ENCODE data around the gene SSRP1. TPM values are rescaled to one million over a fixed set of nuclear protein-coding genes. Genes with fewer than 3 reads are reported as not detected.

Gene SSRP1
- total and polyA plus RNA-seq, 8 donors: 20.5 to 61.9 (median 42.7) TPM

GRCh38 chr11:57309106-57310059 is 26.3 kb downstream of the SSRP1 start:
- H3K4me3 ChIP-seq: no peak overlapping the region
- no peak for TF ChIP-seq CTCF (IDR thresholded peaks at IDR 0.05)
- H3K9me3 ChIP-seq: no peaks in the 10 kb centered on the region
- H3K36me3 ChIP-seq: peaks cover 0 to 31% (median 11%) of the 10 kb centered on the region in 3 donors
- peaks cover 43 to 60% (median 52%) of the 10 kb centered on the region in 3 donors for H3K4me1 ChIP-seq
- H3K27ac ChIP-seq: peak overlapping the region in 2 of 4 donors; percentile 66 to 90
- DNase-seq (peak in 2 of 6 donors; percentile 23 to 49), ATAC-seq (no peak), FAIRE-seq (no peak)
- WGBS, 2 donors: 82 to 87% methylated on average over 24 of the region's 24 CpGs
- H3K27me3 ChIP-seq: no peaks in the 10 kb centered on the region
- intact Hi-C loops (cut with DNase I): loop anchor here in 1 of 3 donors (10.0 kb wide), 1 partner anchor 65 kb away; no protein-coding TSS in a partner anchor

GRCh38 chr11:57308426-57309060 is 27.1 kb downstream of the SSRP1 start:
- H3K27ac ChIP-seq: no peak overlapping the region
- peaks cover 0 to 23% (median 7%) of the 10 kb centered on the region in 3 donors for H3K36me3 ChIP-seq
- WGBS, 2 donors: 90 to 95% methylated on average over 10 of the region's 10 CpGs

GRCh38 chr11:57307666-57308270 is 27.9 kb downstream of the SSRP1 start:
- TF ChIP-seq CTCF (IDR thresholded peaks at IDR 0.05): no peak
- no peak overlapping the region for H3K27ac ChIP-seq
- intact Hi-C loops (cut with DNase I): loop anchor here in 1 of 3 donors (10.0 kb wide), 1 partner anchor 63 kb away; no protein-coding TSS in a partner anchor
- no peaks in the 10 kb centered on the region for H3K27me3 ChIP-seq
- H3K36me3 ChIP-seq: peaks cover 0 to 24% (median 3%) of the 10 kb centered on the region in 3 donors
- DNase-seq (peak in 1 of 6 donors; percentile 31), FAIRE-seq (no peak), ATAC-seq (no peak)
- WGBS, 2 donors: 64 to 67% methylated on average over 7 of the region's 7 CpGs
- H3K4me1 ChIP-seq: peaks cover 39 to 52% (median 50%) of the 10 kb centered on the region in 3 donors
- no peaks in the 10 kb centered on the region for H3K9me3 ChIP-seq
- no peak overlapping the region for H3K4me3 ChIP-seq

More at GRCh38 chr11:57308426-57309060, 27.1 kb downstream of the SSRP1 start:
- peak in 2 of 6 donors; percentile 17 to 44 for DNase-seq
- no peaks in the 10 kb centered on the region for H3K9me3 ChIP-seq
- ATAC-seq: no peak
- no peak for TF ChIP-seq CTCF (IDR thresholded peaks at IDR 0.05)
- no peak overlapping the region for H3K4me3 ChIP-seq
- peaks cover 47 to 60% (median 56%) of the 10 kb centered on the region in 3 donors for H3K4me1 ChIP-seq
- no peaks in the 10 kb centered on the region for H3K27me3 ChIP-seq
- no peak for FAIRE-seq
- intact Hi-C loops (cut with DNase I): loop anchor here in 1 of 3 donors (10.0 kb wide), 1 partner anchor 64 kb away; no protein-coding TSS in a partner anchor

- no peak overlapping the region for H3K27ac ChIP-seq
- no peaks in the 10 kb centered on the region for H3K27me3 ChIP-seq
- no peaks in the 10 kb centered on the region for H3K9me3 ChIP-seq
- no peak for ATAC-seq
- H3K36me3 ChIP-seq: peaks cover under 1 to 24% (median 6%) of the 10 kb centered on the region in 3 donors
- H3K4me3 ChIP-seq: no peak overlapping the region
- DNase-seq: peak in 1 of 6 donors; percentile 37
- WGBS, 2 donors: 79 to 84% methylated on average over 9 of the region's 9 CpGs
- intact Hi-C loops (cut with DNase I): loop anchor here in 1 of 3 donors (10.0 kb wide), 1 partner anchor 62 kb away; no protein-coding TSS in a partner anchor
- FAIRE-seq: no peak
- TF ChIP-seq CTCF (IDR thresholded peaks at IDR 0.05): no peak
- H3K4me1 ChIP-seq: peaks cover 32 to 45% (median 43%) of the 10 kb centered on the region in 3 donors
Measured at GRCh38 chr11:57306940-57307565, 28.6 kb downstream of the SSRP1 start.

All from pancreas (tissue), 10 donors.